Neural progenitor cell (in vitro differentiated cells): ENCODE measurements around the gene OR7G3.

Source experiments
- EZH2 ChIP-seq: fragments of 200-600 bp; sonication (generic); IDR thresholded peaks from 2 replicates; pipeline ENCODE4 v1.6.1; 2017; ENCODE audit warnings: antibody characterized with exemption, mild to moderate bottlenecking, moderate library complexity
- EZH2phosphoT487 ChIP-seq: fragments of 200-600 bp; sonication (generic); IDR thresholded peaks from 2 replicates; pipeline ENCODE4 v1.6.1; 2017; ENCODE audit warnings: antibody characterized with exemption
- TF ChIP-seq, protein P1 (sequence below): fragments of 200-600 bp; sonication (generic); IDR thresholded peaks from 2 replicates; pipeline ENCODE4 v1.5.1; 2017; ENCODE audit warnings: antibody characterized with exemption, mild to moderate bottlenecking

- TF ChIP-seq, protein P1, sequence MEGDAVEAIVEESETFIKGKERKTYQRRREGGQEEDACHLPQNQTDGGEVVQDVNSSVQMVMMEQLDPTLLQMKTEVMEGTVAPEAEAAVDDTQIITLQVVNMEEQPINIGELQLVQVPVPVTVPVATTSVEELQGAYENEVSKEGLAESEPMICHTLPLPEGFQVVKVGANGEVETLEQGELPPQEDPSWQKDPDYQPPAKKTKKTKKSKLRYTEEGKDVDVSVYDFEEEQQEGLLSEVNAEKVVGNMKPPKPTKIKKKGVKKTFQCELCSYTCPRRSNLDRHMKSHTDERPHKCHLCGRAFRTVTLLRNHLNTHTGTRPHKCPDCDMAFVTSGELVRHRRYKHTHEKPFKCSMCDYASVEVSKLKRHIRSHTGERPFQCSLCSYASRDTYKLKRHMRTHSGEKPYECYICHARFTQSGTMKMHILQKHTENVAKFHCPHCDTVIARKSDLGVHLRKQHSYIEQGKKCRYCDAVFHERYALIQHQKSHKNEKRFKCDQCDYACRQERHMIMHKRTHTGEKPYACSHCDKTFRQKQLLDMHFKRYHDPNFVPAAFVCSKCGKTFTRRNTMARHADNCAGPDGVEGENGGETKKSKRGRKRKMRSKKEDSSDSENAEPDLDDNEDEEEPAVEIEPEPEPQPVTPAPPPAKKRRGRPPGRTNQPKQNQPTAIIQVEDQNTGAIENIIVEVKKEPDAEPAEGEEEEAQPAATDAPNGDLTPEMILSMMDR: no peak
- TF ChIP-seq EZH2: no peak
- no peak for TF ChIP-seq EZH2phosphoT487
Measured at GRCh38 chr19:9148697-9149096, 21.9 kb upstream of the OR7G3 start.
